CD14-positive monocyte (primary cell): ENCODE results near the gene CACNA1C. TPM values are rescaled to one million over a fixed set of nuclear protein-coding genes. Genes with fewer than 3 reads are reported as not detected.

ENCODE experiments used
- DNase-seq, 3 donors: peaks; one replicate each; pipeline ENCODE4 v3.0.0-alpha.2; 2011 to 2022
- H2AFZ ChIP-seq: 2 replicates; pipeline ENCODE4 v1.6.0; 2012; ENCODE audit warnings: mild to moderate bottlenecking, low read depth, low read length, inconsistent platforms; ENCODE audit not compliant: insufficient read depth, poor library complexity, severe bottlenecking
- H3K27ac ChIP-seq, 2 donors: 1 replicate in 1 of 2; 2 replicates in 1 of 2; pipeline ENCODE4 v1.5.1; 2012 to 2013; ENCODE audit warnings: low read length in 2 of 2, control low read depth in 1 of 2, inconsistent platforms in 1 of 2, low read depth in 1 of 2, mild to moderate bottlenecking in 1 of 2
- H3K27me3 ChIP-seq, 2 donors: one replicate each; pipeline versions ENCODE4 v1.6.0 to v1.6.1; 2011 to 2013; ENCODE audit warnings: low read length in 2 of 2; ENCODE audit not compliant: control insufficient read depth in 2 of 2, insufficient read depth in 2 of 2
- H3K36me3 ChIP-seq, 2 donors: replicated peaks in 1 of 2; 1 replicate in 1 of 2; 2 replicates in 1 of 2; pipeline versions ENCODE4 v1.5.1 to v1.6.1; 2012 to 2013; ENCODE audit warnings: low read length in 2 of 2, control low read depth in 1 of 2, inconsistent platforms in 1 of 2, mild to moderate bottlenecking in 1 of 2; ENCODE audit not compliant: insufficient read depth in 2 of 2, control insufficient read depth in 1 of 2
- H3K4me1 ChIP-seq, 2 donors: 1 replicate in 1 of 2; 2 replicates in 1 of 2; pipeline versions ENCODE4 v1.5.1 to v1.6.1; 2012 to 2013; ENCODE audit warnings: low read length in 2 of 2, control low read depth in 1 of 2, inconsistent platforms in 1 of 2, mild to moderate bottlenecking in 1 of 2, moderate library complexity in 1 of 2; ENCODE audit not compliant: insufficient read depth in 2 of 2, control insufficient read depth in 1 of 2
- H3K4me2 ChIP-seq: replicated peaks from 2 replicates; pipeline ENCODE3; 2012; ENCODE audit warnings: low read length, moderate library complexity, mild to moderate bottlenecking; ENCODE audit not compliant: poor library complexity, severe bottlenecking; ENCODE audit errors: extremely low read depth
- H3K4me3 ChIP-seq, 3 experiments: fragments of 200-600 bp in 1 of 3; sonication (generic) in 1 of 3; replicated peaks in 1 of 3; 1 replicate in 2 of 3; 2 replicates in 1 of 3; pipeline ENCODE4 v1.5.1; 2011 to 2013; ENCODE audit warnings: low read length in 3 of 3, mild to moderate bottlenecking in 3 of 3, control low read depth in 2 of 3, low read depth in 2 of 3, inconsistent platforms in 1 of 3, moderate library complexity in 1 of 3
- H3K79me2 ChIP-seq: 2 replicates; pipeline ENCODE4 v1.6.0; 2012; ENCODE audit warnings: mild to moderate bottlenecking, control low read depth, inconsistent platforms, low read length, moderate library complexity; ENCODE audit not compliant: insufficient read depth
- H3K9ac ChIP-seq: 2 replicates; pipeline ENCODE4 v1.6.0; 2017; ENCODE audit warnings: low read length, mild to moderate bottlenecking; ENCODE audit not compliant: insufficient read depth, poor library complexity, severe bottlenecking
- H3K9me3 ChIP-seq, 2 donors: replicated peaks in 1 of 2; 1 replicate in 1 of 2; 2 replicates in 1 of 2; pipeline versions ENCODE4 v1.5.1 to v1.6.1; 2012 to 2013; ENCODE audit warnings: low read length in 2 of 2, control low read depth in 1 of 2; ENCODE audit not compliant: control insufficient read depth in 1 of 2, insufficient read depth in 1 of 2
- H4K20me1 ChIP-seq: 2 replicates; pipeline ENCODE4 v1.6.0; 2012; ENCODE audit warnings: mild to moderate bottlenecking, low read length, control low read depth, moderate library complexity; ENCODE audit not compliant: insufficient read depth
- H3K27ac Mint-ChIP-seq, 7 donors: one replicate each; pipeline ENCODE4 v1.8.0; 2020; ENCODE audit warnings: mild to moderate bottlenecking in 7 of 7, mixed read lengths in 7 of 7, moderate library complexity in 6 of 7, inconsistent platforms in 2 of 7
- H3K27me3 Mint-ChIP-seq, 3 donors: one replicate each; pipeline ENCODE4 v1.8.0; 2021 to 2022; ENCODE audit warnings: low read depth in 3 of 3, mild to moderate bottlenecking in 3 of 3, mixed read lengths in 3 of 3, moderate library complexity in 3 of 3, inconsistent platforms in 1 of 3
- H3K36me3 Mint-ChIP-seq, 2 donors: one replicate each; pipeline ENCODE4 v1.8.0; 2020; ENCODE audit warnings: mixed read lengths in 2 of 2, inconsistent platforms in 1 of 2, mild to moderate bottlenecking in 1 of 2
- H3K4me1 Mint-ChIP-seq: one replicate; pipeline ENCODE4 v1.8.0; 2020; ENCODE audit warnings: mild to moderate bottlenecking, mixed read lengths
- H3K4me3 Mint-ChIP-seq, 2 donors: one replicate each; pipeline ENCODE4 v1.8.0; 2020; ENCODE audit warnings: mild to moderate bottlenecking in 2 of 2, mixed read lengths in 2 of 2, moderate library complexity in 1 of 2
- H3K9me3 Mint-ChIP-seq, 7 donors: one replicate each; pipeline ENCODE4 v1.8.0; 2020 to 2022; ENCODE audit warnings: mixed read lengths in 7 of 7, mild to moderate bottlenecking in 6 of 7, moderate library complexity in 6 of 7, inconsistent platforms in 2 of 7
- WGBS: methylation state at CpG from one replicate; pipeline ENCODE4 v1.1.5; 2013; ENCODE audit warnings: missing lambda C conversion rate; ENCODE audit not compliant: insufficient coverage; 5-methylcytosine and 5-hydroxymethylcytosine counted together
- intact Hi-C, 2 donors: fragments of 100-400 bp; cut with micrococcal nuclease; formaldehyde crosslinking; loops; one replicate each; pipeline versions ENCODE4 v1.15.0 to v1.15.1; 2023
- polyA plus RNA-seq, 3 donors: library from polyadenylated mRNA; depleted of rRNA in 1 of 3; unstranded in 2 of 3; stranded (reverse) in 1 of 3; fragments of 300-500 nt in 2 of 3; fragments of >200 nt in 1 of 3; fragmentation: Illumina TruSeq in 2 of 3; gene quantifications; 1 replicate in 2 of 3; 2 replicates in 1 of 3; pipeline ENCODE4 v1.2.3, GENCODE V29; 2012 to 2021
- TF ChIP-seq, protein P1 (sequence below): fragments of 200-600 bp; IDR thresholded peaks from one replicate; pipeline ENCODE4 v1.8.0; 2022; ENCODE audit warnings: antibody characterized with exemption, mild to moderate bottlenecking

The CACNA1C gene
- polyA plus RNA-seq, 3 donors: not detected

GRCh38 chr12:2639020-2639298 is 586.2 kb downstream of the CACNA1C start:
- no peak overlapping the region for H3K4me3 Mint-ChIP-seq
- WGBS: 96% methylated on average over 10 of the region's 10 CpGs
- intact Hi-C loops: no loop called here
- Histone ChIP-seq H3K27me3 (no peaks in the 10 kb centered on the region), H3K79me2 (no peaks in the 10 kb centered on the region), H3K4me2 (no peak overlapping the region), H3K4me1 (no peaks in the 10 kb centered on the region), H4K20me1 (no peaks in the 10 kb centered on the region), H3K27ac (no peak overlapping the region), H3K36me3 (no peaks in the 10 kb centered on the region), H2AFZ (no peak overlapping the region), H3K9ac (no peak overlapping the region), H3K4me3 (no peak overlapping the region), H3K9me3 (no peaks in the 10 kb centered on the region)
- TF ChIP-seq, protein P1, sequence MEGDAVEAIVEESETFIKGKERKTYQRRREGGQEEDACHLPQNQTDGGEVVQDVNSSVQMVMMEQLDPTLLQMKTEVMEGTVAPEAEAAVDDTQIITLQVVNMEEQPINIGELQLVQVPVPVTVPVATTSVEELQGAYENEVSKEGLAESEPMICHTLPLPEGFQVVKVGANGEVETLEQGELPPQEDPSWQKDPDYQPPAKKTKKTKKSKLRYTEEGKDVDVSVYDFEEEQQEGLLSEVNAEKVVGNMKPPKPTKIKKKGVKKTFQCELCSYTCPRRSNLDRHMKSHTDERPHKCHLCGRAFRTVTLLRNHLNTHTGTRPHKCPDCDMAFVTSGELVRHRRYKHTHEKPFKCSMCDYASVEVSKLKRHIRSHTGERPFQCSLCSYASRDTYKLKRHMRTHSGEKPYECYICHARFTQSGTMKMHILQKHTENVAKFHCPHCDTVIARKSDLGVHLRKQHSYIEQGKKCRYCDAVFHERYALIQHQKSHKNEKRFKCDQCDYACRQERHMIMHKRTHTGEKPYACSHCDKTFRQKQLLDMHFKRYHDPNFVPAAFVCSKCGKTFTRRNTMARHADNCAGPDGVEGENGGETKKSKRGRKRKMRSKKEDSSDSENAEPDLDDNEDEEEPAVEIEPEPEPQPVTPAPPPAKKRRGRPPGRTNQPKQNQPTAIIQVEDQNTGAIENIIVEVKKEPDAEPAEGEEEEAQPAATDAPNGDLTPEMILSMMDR: no peak
- no peaks in the 10 kb centered on the region for H3K36me3 Mint-ChIP-seq
- DNase-seq: no peak
- H3K27ac Mint-ChIP-seq: no peak overlapping the region
- H3K9me3 Mint-ChIP-seq: peaks cover 0 to 2% (median 0%) of the 10 kb centered on the region in 7 donors
- H3K4me1 Mint-ChIP-seq: no peaks in the 10 kb centered on the region
- H3K27me3 Mint-ChIP-seq: peaks cover 6 to 11% (median 8%) of the 10 kb centered on the region in 3 donors

GRCh38 chr12:2640281-2640680 is 587.5 kb downstream of the CACNA1C start:
- TF ChIP-seq, protein P1: no peak
- peaks cover 14 to 19% (median 15%) of the 10 kb centered on the region in 3 donors for H3K27me3 Mint-ChIP-seq
- peaks cover 6% of the 10 kb centered on the region for H3K4me1 Mint-ChIP-seq
- H3K79me2 ChIP-seq: no peaks in the 10 kb centered on the region
- H3K9ac ChIP-seq: no peak overlapping the region
- WGBS: 89% methylated on average over 8 of the region's 10 CpGs
- H3K9me3 Mint-ChIP-seq: no peaks in the 10 kb centered on the region
- H3K27me3 ChIP-seq: peaks cover 8 to 9% of the 10 kb centered on the region in 2 donors
- no peaks in the 10 kb centered on the region for H3K36me3 ChIP-seq
- H3K9me3 ChIP-seq: no peaks in the 10 kb centered on the region
- H3K4me2 ChIP-seq: no peak overlapping the region
- H2AFZ ChIP-seq: no peak overlapping the region
- intact Hi-C loops: no loop called here
- no peaks in the 10 kb centered on the region for H4K20me1 ChIP-seq
- no peak overlapping the region for H3K4me3 Mint-ChIP-seq
- H3K4me1 ChIP-seq: no peaks in the 10 kb centered on the region
- DNase-seq: no peak
- H3K4me3 ChIP-seq: no peak overlapping the region
- peaks cover 0 to 3% of the 10 kb centered on the region in 2 donors for H3K36me3 Mint-ChIP-seq
- H3K27ac Mint-ChIP-seq: no peak overlapping the region
- H3K27ac ChIP-seq: no peak overlapping the region
